K562 (cell line): ENCODE measurements around the gene RESP18. TPM values are rescaled to one million over a fixed set of nuclear protein-coding genes. Genes with fewer than 3 reads are reported as not detected.

Experiments
- BCLAF1 ChIP-seq, 2 experiments: fragments of 450-650 bp in 1 of 2; IDR thresholded peaks; 2 replicates each; pipeline ENCODE4 v1.6.1; 2011 to 2017; ENCODE audit warnings: low read depth in 2 of 2, antibody characterized with exemption in 1 of 2, borderline replicate concordance in 1 of 2, low read length in 1 of 2, mild to moderate bottlenecking in 1 of 2, mixed read lengths in 1 of 2; ENCODE audit not compliant: control insufficient read depth in 1 of 2
- E2F6 ChIP-seq, 2 experiments: IDR thresholded peaks; 2 replicates each; pipeline ENCODE4 v1.6.1; 2011; ENCODE audit warnings: borderline replicate concordance in 1 of 2, control low read depth in 1 of 2, low read depth in 1 of 2, low read length in 1 of 2, mild to moderate bottlenecking in 1 of 2, mixed read lengths in 1 of 2, moderate library complexity in 1 of 2; ENCODE audit not compliant: insufficient read depth in 1 of 2, insufficient read length in 1 of 2, poor library complexity in 1 of 2, severe bottlenecking in 1 of 2; ENCODE audit errors: extremely low read depth in 1 of 2
- GTF3C2 ChIP-seq: IDR thresholded peaks from 3 replicates; pipeline ENCODE4 v1.6.1; 2011; ENCODE audit warnings: borderline replicate concordance, mild to moderate bottlenecking, moderate library complexity; ENCODE audit not compliant: insufficient read length; ENCODE audit errors: extremely low read depth
- KHSRP ChIP-seq: fragments of 450-650 bp; IDR thresholded peaks from 2 replicates; pipeline ENCODE4 v1.6.1; 2017
- MEIS2 ChIP-seq: fragments of 450-650 bp; IDR thresholded peaks from 2 replicates; pipeline ENCODE4 v1.6.1; 2014; ENCODE audit warnings: mild to moderate bottlenecking; ENCODE audit not compliant: partially characterized antibody
- MYC ChIP-seq, 2 experiments: fragments of 250-450 bp in 1 of 2; sonication (Bioruptor Pico) in 1 of 2; IDR thresholded peaks; 2 replicates each; pipeline versions ENCODE4 v1.5.1 to v1.6.1; 2012 to 2021; ENCODE audit warnings: low read depth in 2 of 2, borderline replicate concordance in 1 of 2, improper control_type of control experiment in 1 of 2, low read length in 1 of 2, mild to moderate bottlenecking in 1 of 2, moderate library complexity in 1 of 2
- PBX2 ChIP-seq, 2 experiments: IDR thresholded peaks in 1 of 2; conservative IDR thresholded peaks in 1 of 2; 2 replicates each; pipeline ENCODE4 v1.6.1; 2016; ENCODE audit warnings: low read depth in 2 of 2, mild to moderate bottlenecking in 1 of 2, missing compliant biosample characterization in 1 of 2, missing genetic modification characterization in 1 of 2, moderate library complexity in 1 of 2
- PHF8 ChIP-seq: fragments of 200-600 bp; sonication (generic); IDR thresholded peaks from 2 replicates; pipeline ENCODE4 v1.6.1; 2012; ENCODE audit warnings: mixed run types, mild to moderate bottlenecking, inconsistent platforms, low read length, moderate library complexity, borderline replicate concordance
- POU5F1 ChIP-seq: fragments of 150-350 bp; IDR thresholded peaks from 2 replicates; pipeline ENCODE4 v1.6.1; 2014; ENCODE audit warnings: borderline replicate concordance, low read length, low read depth, mild to moderate bottlenecking; ENCODE audit not compliant: partially characterized antibody
- ZC3H4 ChIP-seq: sonication (generic); formaldehyde crosslinking; IDR thresholded peaks from 2 replicates; pipeline ENCODE4 v1.9.0; 2021; ENCODE audit warnings: missing genetic modification reagents, borderline replicate concordance
- ZFX ChIP-seq: sonication (generic); formaldehyde crosslinking; IDR thresholded peaks from 2 replicates; pipeline ENCODE4 v1.8.0; 2022; ENCODE audit warnings: mild to moderate bottlenecking, missing genetic modification reagents, moderate library complexity
- ZNF717 ChIP-seq: fragments of 250-450 bp; sonication (Bioruptor Pico); IDR thresholded peaks from 2 replicates; pipeline ENCODE4 v1.5.0; 2021
- ZZZ3 ChIP-seq: fragments of 450-650 bp; IDR thresholded peaks from 2 replicates; pipeline ENCODE4 v1.6.1; 2016; ENCODE audit warnings: antibody characterized with exemption, mild to moderate bottlenecking, moderate library complexity
- polyA plus RNA-seq, 8 experiments: library from polyadenylated mRNA; depleted of rRNA in 4 of 8; stranded (reverse) in 5 of 8; unstranded in 3 of 8; fragments of >200 nt; fragmentation: Nextera tagmentation in 2 of 8; fragmentation: Illumina TruSeq in 1 of 8; extraction: Ambion mirVana in 2 of 8; extraction: Trizol in 1 of 8; gene quantifications; 2 replicates each; pipeline versions ENCODE4 v1.2.1 to v1.2.3, GENCODE V29; 2011 to 2014; ENCODE audit warnings: inconsistent platforms in 1 of 8, missing spikeins in 1 of 8
- total RNA-seq, 7 experiments: library from RNA; depleted of rRNA in 6 of 7; stranded (reverse); fragments of >200 nt in 6 of 7; fragmentation: Illumina TruSeq in 2 of 7; extraction: Trizol in 2 of 7; gene quantifications; 2 replicates each; pipeline versions ENCODE4 v1.2.1 to v1.2.3, GENCODE V29; 2011 to 2021; ENCODE audit warnings: low replicate concordance in 1 of 7

The RESP18 gene
- total and polyA plus RNA-seq, 9 of the 15 experiments (the other 6 are each of a cell fraction or from before 2014, with no cell fraction given): not detected

GRCh38 chr2:219308142-219309101 lies 24.1 kb downstream of the RESP18 start (continued):
- TF ChIP-seq BCLAF1 (IDR thresholded peaks at IDR 0.05; ENCODE audit: borderline replicate concordance in 1 of 2, control insufficient read depth in 1 of 2, low read depth in 2 of 2, low read length in 1 of 2): no peak
- no peak for TF ChIP-seq ZFX (CRISPR knock-in tag)
- no peak for TF ChIP-seq ZNF717 (CRISPR knock-in tag)
- 0 out of 2 replicates have a peak, but pooled peaks have one; percentile 11 for TF ChIP-seq MYC (IDR thresholded peaks at IDR 0.05; ENCODE audit: low read depth, low read length)
- no peak for TF ChIP-seq MYC (CRISPR knock-in tag; IDR thresholded peaks at IDR 0.05; ENCODE audit: borderline replicate concordance, low read depth)
- no peak for TF ChIP-seq PHF8
- no peak for TF ChIP-seq GTF3C2
- TF ChIP-seq MEIS2: no peak
- TF ChIP-seq POU5F1: no peak
- no peak for TF ChIP-seq ZC3H4 (CRISPR knock-in tag)
- no peak for TF ChIP-seq ZZZ3
- TF ChIP-seq KHSRP: no peak
- TF ChIP-seq PBX2 (CRISPR knock-in tag; IDR thresholded peaks at IDR 0.05; ENCODE audit: low read depth): no peak
- no peak for TF ChIP-seq PBX2 (tag; conservative IDR thresholded peaks at IDR 0.05; ENCODE audit: low read depth)
- no peak for TF ChIP-seq E2F6 (IDR thresholded peaks at IDR 0.05; ENCODE audit: borderline replicate concordance in 1 of 2, extremely low read depth in 1 of 2, insufficient read depth in 1 of 2, insufficient read length in 1 of 2, low read depth in 1 of 2, low read length in 1 of 2, poor library complexity in 1 of 2, severe bottlenecking in 1 of 2)
